Trophoblast cell (in vitro differentiated cells and primary cell): ENCODE measurements around the gene MRPL41.

Experiments
- DNase-seq, 2 donors: peaks; one replicate each; pipeline ENCODE4 v3.0.0-alpha.2; 2016
- H2AFZ ChIP-seq: 2 replicates; pipeline ENCODE4 v1.6.1; 2013; ENCODE audit warnings: low read length, moderate library complexity, mild to moderate bottlenecking; ENCODE audit not compliant: insufficient read depth, poor library complexity
- H2AK5ac ChIP-seq: 2 replicates; pipeline ENCODE4 v1.6.1; 2013; ENCODE audit warnings: mild to moderate bottlenecking, low read length
- H2BK120ac ChIP-seq: 2 replicates; pipeline ENCODE4 v1.6.1; 2013; ENCODE audit warnings: low read length, mild to moderate bottlenecking, moderate library complexity; ENCODE audit not compliant: insufficient read depth, poor library complexity
- H2BK12ac ChIP-seq: 2 replicates; pipeline ENCODE4 v1.6.1; 2013; ENCODE audit warnings: mild to moderate bottlenecking, low read length, moderate library complexity
- H2BK5ac ChIP-seq: 2 replicates; pipeline ENCODE4 v1.6.1; 2013; ENCODE audit warnings: low read length, low read depth, moderate library complexity, mild to moderate bottlenecking; ENCODE audit not compliant: poor library complexity
- H3K14ac ChIP-seq: 2 replicates; pipeline ENCODE4 v1.6.1; 2013; ENCODE audit warnings: mild to moderate bottlenecking, low read length
- H3K18ac ChIP-seq: 2 replicates; pipeline ENCODE4 v1.6.1; 2013; ENCODE audit warnings: mild to moderate bottlenecking, low read length
- H3K23ac ChIP-seq: 2 replicates; pipeline ENCODE4 v1.6.1; 2013; ENCODE audit warnings: low read length
- H3K27ac ChIP-seq: 2 replicates; pipeline ENCODE4 v1.5.1; 2013; ENCODE audit warnings: low read depth, mild to moderate bottlenecking, inconsistent platforms, low read length, moderate library complexity
- H3K27me3 ChIP-seq: 2 replicates; pipeline ENCODE4 v1.6.1; 2013; ENCODE audit warnings: inconsistent platforms, mild to moderate bottlenecking, low read length, moderate library complexity; ENCODE audit not compliant: insufficient read depth
- H3K36me3 ChIP-seq, 2 experiments: 1 replicate in 1 of 2; 2 replicates in 1 of 2; pipeline ENCODE4 v1.6.1; 2013; ENCODE audit warnings: low read length in 2 of 2, mild to moderate bottlenecking in 2 of 2, moderate library complexity in 1 of 2; ENCODE audit not compliant: insufficient read depth in 2 of 2, control insufficient read depth in 1 of 2
- H3K4ac ChIP-seq: 2 replicates; pipeline ENCODE4 v1.6.1; 2013; ENCODE audit warnings: low read depth, mild to moderate bottlenecking, low read length, moderate library complexity
- H3K4me1 ChIP-seq, 2 experiments: 1 replicate in 1 of 2; 2 replicates in 1 of 2; pipeline ENCODE4 v1.6.1; 2013; ENCODE audit warnings: low read length in 2 of 2, mild to moderate bottlenecking in 2 of 2, moderate library complexity in 1 of 2; ENCODE audit not compliant: insufficient read depth in 2 of 2, control insufficient read depth in 1 of 2
- H3K4me2 ChIP-seq: 2 replicates; pipeline ENCODE4 v1.6.1; 2013; ENCODE audit warnings: inconsistent platforms, mild to moderate bottlenecking, low read length, moderate library complexity
- H3K4me3 ChIP-seq: 2 replicates; pipeline ENCODE4 v1.5.1; 2013; ENCODE audit warnings: mild to moderate bottlenecking, low read depth, low read length, inconsistent platforms
- H3K79me1 ChIP-seq: one replicate; pipeline ENCODE4 v1.6.1; 2013; ENCODE audit warnings: low read length
- H3K79me2 ChIP-seq: 2 replicates; pipeline ENCODE4 v1.6.1; 2013; ENCODE audit warnings: low read length, mild to moderate bottlenecking; ENCODE audit not compliant: control insufficient read depth, insufficient read depth, poor library complexity
- H3K9ac ChIP-seq: 2 replicates; pipeline ENCODE4 v1.6.1; 2013; ENCODE audit warnings: mild to moderate bottlenecking, low read length
- H3K9me3 ChIP-seq: 2 replicates; pipeline ENCODE4 v1.6.1; 2013; ENCODE audit warnings: low read depth, mild to moderate bottlenecking, control low read depth, inconsistent platforms, low read length; ENCODE audit not compliant: insufficient read depth
- H4K12ac ChIP-seq: 2 replicates; pipeline ENCODE4 v1.6.1; 2013; ENCODE audit warnings: low read depth, mild to moderate bottlenecking, low read length, moderate library complexity
- H4K8ac ChIP-seq: 2 replicates; pipeline ENCODE4 v1.6.1; 2013; ENCODE audit warnings: low read depth, mild to moderate bottlenecking, low read length, moderate library complexity
- H4K91ac ChIP-seq: one replicate; pipeline ENCODE4 v1.6.1; 2013; ENCODE audit warnings: low read depth, mild to moderate bottlenecking, low read length, moderate library complexity
- WGBS: extraction: QIAGEN DNeasy Blood & Tissue Kit; methylation state at CpG from one replicate; pipeline ENCODE4 v1.1.7; 2013; ENCODE audit warnings: missing lambda C conversion rate; ENCODE audit not compliant: insufficient read length, insufficient coverage; ENCODE audit errors: extremely low coverage; 5-methylcytosine and 5-hydroxymethylcytosine counted together

Gene MRPL41

GRCh38 chr9:137575364-137575715, 23.7 kb downstream of the MRPL41 start:
- H3K27me3 ChIP-seq = no peaks in the 10 kb centered on the region
- no CpG with 5 or more reads among the region's 9 CpGs for WGBS

GRCh38 chr9:137575716-137576411, 24.2 kb downstream of the MRPL41 start:
- no peak overlapping the region for H3K27ac ChIP-seq
- no peaks in the 10 kb centered on the region for H3K27me3 ChIP-seq
- H3K4me3 ChIP-seq = no peak overlapping the region
- H3K4me1 ChIP-seq = peaks cover 9 to 11% of the 10 kb centered on the region in 2 experiments
- no peak overlapping the region for H3K4me2 ChIP-seq
- DNase-seq = no peak
- no peak overlapping the region for H2BK120ac ChIP-seq
- no peak overlapping the region for H2AK5ac ChIP-seq
- H3K9ac ChIP-seq = no peak overlapping the region
- H4K91ac ChIP-seq = no peak overlapping the region
- peaks cover 37% of the 10 kb centered on the region in 2 experiments for H3K36me3 ChIP-seq
- no peak overlapping the region for H3K4ac ChIP-seq
- H2BK12ac ChIP-seq = no peak overlapping the region
- no peak overlapping the region for H2AFZ ChIP-seq
- no peak overlapping the region for H3K18ac ChIP-seq
- H3K79me2 ChIP-seq = peaks cover 6% of the 10 kb centered on the region
- H3K79me1 ChIP-seq = peaks cover 4% of the 10 kb centered on the region
- H3K9me3 ChIP-seq = no peaks in the 10 kb centered on the region
- no peak overlapping the region for H4K8ac ChIP-seq
- no peak overlapping the region for H4K12ac ChIP-seq
- no CpG with 5 or more reads among the region's 12 CpGs for WGBS
- H3K14ac ChIP-seq = no peak overlapping the region
- H2BK5ac ChIP-seq = no peak overlapping the region
- no peak overlapping the region for H3K23ac ChIP-seq

More at GRCh38 chr9:137575364-137575715, 23.7 kb downstream of the MRPL41 start:
- Histone ChIP-seq H3K79me2 (peaks cover 6% of the 10 kb centered on the region), H3K36me3 (peaks cover 35 to 41% of the 10 kb centered on the region in 2 experiments), H3K23ac (no peak overlapping the region), H2AFZ (no peak overlapping the region), H3K4ac (no peak overlapping the region), H2BK12ac (no peak overlapping the region), H3K9me3 (no peaks in the 10 kb centered on the region), H3K4me3 (no peak overlapping the region), H2AK5ac (no peak overlapping the region), H2BK120ac (no peak overlapping the region), H3K18ac (no peak overlapping the region), H3K79me1 (peaks cover 4% of the 10 kb centered on the region), H3K9ac (no peak overlapping the region), H4K91ac (no peak overlapping the region), H4K8ac (no peak overlapping the region), H4K12ac (no peak overlapping the region), H3K27ac (no peak overlapping the region), H3K4me2 (no peak overlapping the region), H2BK5ac (no peak overlapping the region), H3K4me1 (peaks cover 9 to 11% of the 10 kb centered on the region in 2 experiments), H3K14ac (no peak overlapping the region)
- DNase-seq = no peak

- WGBS = no CpG with 5 or more reads among the region's 82 CpGs
- peak within 1 kb of the TSS; percentile 60 for H3K4me2 ChIP-seq
Observed at GRCh38 chr9:137578518-137579258, 27.0 kb downstream of the MRPL41 start, which contains the start of gene DPH7. TSS of gene DPH7 (minus strand) at chr9:137578925. CDS start at chr9:137578777, 148 bp downstream.

GRCh38 chr9:137579259-137579604, 27.6 kb downstream of the MRPL41 start:
- H3K18ac ChIP-seq = no peak overlapping the region
- no peak overlapping the region for H3K9ac ChIP-seq
- H3K36me3 ChIP-seq = peaks cover 49 to 53% of the 10 kb centered on the region in 2 experiments
- no peak overlapping the region for H2AK5ac ChIP-seq
- no peak overlapping the region for H3K23ac ChIP-seq
- H3K4me1 ChIP-seq = peaks cover 9 to 11% of the 10 kb centered on the region in 2 experiments
- H2BK12ac ChIP-seq = no peak overlapping the region
- H3K27me3 ChIP-seq = no peaks in the 10 kb centered on the region
- peaks cover 6% of the 10 kb centered on the region for H3K79me2 ChIP-seq
- peak overlapping the region; percentile 26 for H2AFZ ChIP-seq
- H4K91ac ChIP-seq = peak overlapping the region; percentile 11
- no peaks in the 10 kb centered on the region for H3K9me3 ChIP-seq
- peak overlapping the region; percentile 60 for H4K8ac ChIP-seq
- peak overlapping the region; percentile 11 for H3K14ac ChIP-seq
- peak overlapping the region; percentile 40 for H4K12ac ChIP-seq
- H3K4me3 ChIP-seq = peak overlapping the region; percentile 2
- DNase-seq = no peak
- no peak overlapping the region for H3K27ac ChIP-seq
- H3K4me2 ChIP-seq = peak overlapping the region; percentile 55
- no peak overlapping the region for H2BK5ac ChIP-seq
- H2BK120ac ChIP-seq = no peak overlapping the region
- no CpG with 5 or more reads among the region's 19 CpGs for WGBS
- H3K4ac ChIP-seq = no peak overlapping the region
- peaks cover 4% of the 10 kb centered on the region for H3K79me1 ChIP-seq

More at GRCh38 chr9:137578518-137579258, 27.0 kb downstream of the MRPL41 start, which contains the start of gene DPH7:
- Histone ChIP-seq H3K4ac (peak within 1 kb of the TSS; percentile 53), H2AK5ac (peak within 1 kb of the TSS; percentile 78), H3K27me3 (no peaks in the 10 kb centered on the region), H4K91ac (peak within 1 kb of the TSS; percentile 86), H3K79me2 (peaks cover 6% of the 10 kb centered on the region), H3K9me3 (no peaks in the 10 kb centered on the region), H3K9ac (peak within 1 kb of the TSS; percentile 93), H3K79me1 (peaks cover 4% of the 10 kb centered on the region), H4K8ac (peak within 1 kb of the TSS; percentile 98), H2AFZ (peak within 1 kb of the TSS; percentile 99), H2BK120ac (peak within 1 kb of the TSS; percentile 85), H3K4me3 (peak within 1 kb of the TSS; percentile 99), H3K4me1 (peaks cover 9 to 11% of the 10 kb centered on the region in 2 experiments), H2BK12ac (no peak within 1 kb of the TSS), H3K36me3 (peaks cover 47 to 53% of the 10 kb centered on the region in 2 experiments), H3K23ac (no peak within 1 kb of the TSS), H3K27ac (peak within 1 kb of the TSS; percentile 81), H2BK5ac (no peak within 1 kb of the TSS), H3K18ac (peak within 1 kb of the TSS; percentile 89), H3K14ac (peak within 1 kb of the TSS; percentile 86), H4K12ac (peak within 1 kb of the TSS; percentile 91)
- peak; percentile 94 to 99 for DNase-seq
